IgD-negative memory B cell (primary cell): ENCODE results near the gene RIIAD1. TPM values are rescaled to one million over a fixed set of nuclear protein-coding genes. Genes with fewer than 3 reads are reported as not detected.

Source experiments
- H3K27ac Mint-ChIP-seq, 3 donors: one replicate each; pipeline ENCODE4 v1.8.0; 2020 to 2022; ENCODE audit warnings: mild to moderate bottlenecking in 3 of 3, mixed read lengths in 3 of 3, moderate library complexity in 1 of 3
- H3K27me3 Mint-ChIP-seq: one replicate; pipeline ENCODE4 v1.8.0; 2021; ENCODE audit warnings: mixed read lengths
- H3K36me3 Mint-ChIP-seq: one replicate; pipeline ENCODE4 v1.8.0; 2020; ENCODE audit warnings: mild to moderate bottlenecking, mixed read lengths
- H3K4me1 Mint-ChIP-seq, 3 donors: one replicate each; pipeline ENCODE4 v1.8.0; 2020 to 2022; ENCODE audit warnings: mixed read lengths in 3 of 3, mild to moderate bottlenecking in 1 of 3
- H3K4me3 Mint-ChIP-seq, 4 donors: one replicate each; pipeline ENCODE4 v1.8.0; 2020 to 2022; ENCODE audit warnings: mild to moderate bottlenecking in 4 of 4, mixed read lengths in 4 of 4, moderate library complexity in 3 of 4
- H3K9me3 Mint-ChIP-seq, 3 donors: one replicate each; pipeline ENCODE4 v1.8.0; 2020 to 2021; ENCODE audit warnings: mixed read lengths in 3 of 3, mild to moderate bottlenecking in 1 of 3
- polyA plus RNA-seq: library from polyadenylated mRNA; unstranded; fragments of 300-500 nt; fragmentation: Illumina TruSeq; gene quantifications from one replicate; pipeline ENCODE4 v1.2.3, GENCODE V29; 2021

The RIIAD1 gene
- polyA plus RNA-seq, 1 donor from 2014 or later: not detected

- H3K27me3 Mint-ChIP-seq: no peaks in the 10 kb centered on the region
- no peak overlapping the region for H3K4me3 Mint-ChIP-seq
- H3K9me3 Mint-ChIP-seq: no peaks in the 10 kb centered on the region
- peaks cover 0 to 1% (median 0%) of the 10 kb centered on the region in 3 donors for H3K4me1 Mint-ChIP-seq
- H3K27ac Mint-ChIP-seq: no peak overlapping the region
- peaks cover 7% of the 10 kb centered on the region for H3K36me3 Mint-ChIP-seq
Measured at GRCh38 chr1:151776665-151777062, 55.3 kb downstream of the RIIAD1 start.

GRCh38 chr1:151777317-151777716, 56.0 kb downstream of the RIIAD1 start:
- Mint-ChIP-seq H3K4me3 (no peak overlapping the region), H3K36me3 (peaks cover 7% of the 10 kb centered on the region)

More at GRCh38 chr1:151777317-151777716, 56.0 kb downstream of the RIIAD1 start:
- H3K27ac Mint-ChIP-seq: no peak overlapping the region
- H3K9me3 Mint-ChIP-seq: no peaks in the 10 kb centered on the region
- H3K27me3 Mint-ChIP-seq: no peaks in the 10 kb centered on the region
- H3K4me1 Mint-ChIP-seq: peaks cover 0 to 1% (median 0%) of the 10 kb centered on the region in 3 donors

Other genes starting within 250 kb of the RIIAD1 start
- gene CGN, start 210.1 kb upstream of the RIIAD1 start, polyA plus RNA-seq: not detected
- gene TUFT1, start 181.2 kb upstream of the RIIAD1 start, polyA plus RNA-seq: 1.6 TPM
- 12.9 TPM for gene SNX27, start 109.5 kb upstream of the RIIAD1 start, polyA plus RNA-seq
- gene CELF3, start 4.7 kb upstream of the RIIAD1 start, polyA plus RNA-seq: not detected
- 117 TPM for gene MRPL9, start 42.0 kb downstream of the RIIAD1 start, polyA plus RNA-seq
- 9.0 TPM for gene TDRKH, start 69.0 kb downstream of the RIIAD1 start, polyA plus RNA-seq
- not detected for gene LINGO4, start 83.9 kb downstream of the RIIAD1 start, polyA plus RNA-seq
- gene RORC, start 110.3 kb downstream of the RIIAD1 start, polyA plus RNA-seq: 0.26 TPM
- gene C2CD4D, start 118.3 kb downstream of the RIIAD1 start, polyA plus RNA-seq: 0.20 TPM
- not detected for gene THEM5, start 132.2 kb downstream of the RIIAD1 start, polyA plus RNA-seq
- 23.6 TPM for gene THEM4, start 188.0 kb downstream of the RIIAD1 start, polyA plus RNA-seq